ENCODE results near the gene CNKSR3.
"Not testable (repeated sequence)": the region's sequence is repeated elsewhere in the genome, so short reads cannot be mapped to it uniquely, and the experiment has no call there.

CNKSR3 gene

DNA sequence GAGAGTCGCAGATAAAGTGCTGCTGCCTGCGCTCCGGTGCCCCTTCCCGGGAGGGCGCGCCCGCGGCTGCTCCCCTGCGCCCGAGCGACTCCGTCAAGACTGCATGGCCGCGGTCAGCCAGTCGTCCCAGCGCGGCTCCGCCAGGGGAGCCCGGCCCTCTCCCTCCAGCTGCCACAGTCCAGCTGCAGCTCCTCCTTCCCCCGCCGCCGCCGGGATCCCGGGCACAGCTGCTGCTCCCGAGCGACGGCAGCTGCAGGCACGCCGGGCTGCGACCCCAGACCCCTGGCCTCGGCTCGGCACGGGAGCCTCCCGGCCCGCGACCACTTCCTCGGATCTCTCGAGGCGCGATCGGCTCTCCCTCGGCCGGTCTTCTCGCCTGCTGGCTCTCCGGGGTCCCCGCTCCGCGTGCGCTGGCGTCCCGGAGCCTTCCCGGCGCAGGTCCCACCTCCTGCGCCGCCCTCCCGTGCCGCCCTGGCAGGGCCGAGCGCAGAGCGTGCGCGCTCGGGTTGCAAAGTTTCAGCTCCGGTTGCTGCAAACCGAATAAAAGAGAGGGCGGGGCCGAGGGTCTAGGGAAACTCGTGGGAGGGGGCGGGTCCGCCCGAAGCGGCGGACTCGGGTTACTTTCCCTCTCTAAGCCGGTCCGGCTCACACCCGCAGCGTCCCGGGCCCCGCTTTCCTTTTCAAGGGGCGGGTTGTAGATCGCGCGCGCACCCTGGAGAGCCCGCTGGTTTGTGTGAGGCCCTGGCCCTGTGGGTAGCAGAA lies at the start of gene CNKSR3:
TSS of gene CNKSR3 (minus strand) at position 542 of the 762 bp plus-strand sequence. CDS start 571 bp downstream, outside the sequence.
- peak in 1 of 2 donors; percentile 1 for DNase-seq (ENCODE audit: low read depth in 2 of 2)

DNA sequence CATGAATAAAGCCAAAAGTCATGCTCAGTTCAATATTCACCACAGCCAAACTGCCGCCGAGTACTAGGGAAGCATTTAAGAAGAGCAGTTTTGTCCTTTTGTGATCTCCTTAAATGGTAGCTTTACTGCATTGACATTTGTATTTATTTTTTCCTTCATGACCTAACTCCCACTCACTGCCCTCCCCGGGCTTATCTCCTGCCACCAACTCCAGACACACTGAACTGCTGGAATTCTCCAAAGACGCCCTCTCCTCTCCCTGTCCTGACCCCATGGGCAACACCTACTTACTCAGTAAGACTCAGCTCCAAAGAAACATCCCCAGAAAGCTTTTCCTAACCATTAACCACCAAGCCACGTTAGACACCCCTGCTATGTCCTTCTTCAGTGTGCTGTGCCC lies 48.5 kb upstream of the CNKSR3 start:
- DNase-seq (ENCODE audit: low read depth in 2 of 2) = no peak

DNA sequence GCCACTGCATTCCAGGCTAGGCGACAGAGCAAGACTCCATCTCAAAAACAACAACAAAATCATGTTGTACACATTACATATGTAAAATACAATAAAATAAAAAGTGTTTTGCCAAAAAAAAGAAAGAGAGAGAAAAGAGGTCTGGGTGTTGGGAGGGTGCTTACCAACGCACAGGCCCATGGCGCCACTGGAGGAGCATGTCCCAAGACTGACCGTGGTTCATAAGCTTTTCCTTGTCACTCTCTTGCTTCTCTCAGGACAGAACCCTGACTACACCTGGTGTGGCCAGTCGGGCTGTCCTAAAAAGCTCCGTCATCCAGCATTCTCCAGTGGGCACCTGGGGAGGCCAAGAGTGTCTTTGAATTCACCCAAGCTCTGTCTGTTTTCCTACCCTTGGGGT lies 48.0 kb upstream of the CNKSR3 start:
- no peak for DNase-seq (ENCODE audit: low read depth in 2 of 2)

DNA sequence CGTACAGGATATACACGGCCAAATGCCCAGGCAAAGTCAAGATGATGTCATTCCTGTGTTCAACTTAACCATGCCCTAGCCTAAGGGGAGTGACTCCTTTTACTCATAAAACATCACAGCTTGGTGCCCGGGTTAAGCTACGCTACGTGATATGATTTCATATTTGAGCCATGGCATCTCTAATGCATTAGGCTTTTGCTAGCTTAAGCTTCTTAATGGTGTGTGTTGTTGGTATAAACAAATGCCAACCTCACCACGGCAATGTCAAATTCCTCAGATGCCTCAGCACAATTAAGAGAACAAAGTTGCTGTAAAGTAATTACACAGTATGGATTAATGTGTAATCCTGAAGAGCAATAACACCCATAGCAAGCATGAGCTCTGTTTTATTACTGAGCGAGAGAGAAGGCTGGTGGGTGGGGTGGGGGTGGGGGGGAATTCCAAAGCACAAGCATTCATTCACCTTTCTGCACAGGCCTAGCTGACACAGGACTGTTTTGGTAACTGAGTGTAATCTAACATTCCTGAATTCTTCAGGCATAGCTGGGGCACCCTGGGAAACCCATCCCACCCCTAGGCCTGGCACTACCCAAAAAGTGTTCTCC lies 44.7 kb upstream of the CNKSR3 start:
- DNase-seq (ENCODE audit: low read depth in 2 of 2) = no peak

DNA sequence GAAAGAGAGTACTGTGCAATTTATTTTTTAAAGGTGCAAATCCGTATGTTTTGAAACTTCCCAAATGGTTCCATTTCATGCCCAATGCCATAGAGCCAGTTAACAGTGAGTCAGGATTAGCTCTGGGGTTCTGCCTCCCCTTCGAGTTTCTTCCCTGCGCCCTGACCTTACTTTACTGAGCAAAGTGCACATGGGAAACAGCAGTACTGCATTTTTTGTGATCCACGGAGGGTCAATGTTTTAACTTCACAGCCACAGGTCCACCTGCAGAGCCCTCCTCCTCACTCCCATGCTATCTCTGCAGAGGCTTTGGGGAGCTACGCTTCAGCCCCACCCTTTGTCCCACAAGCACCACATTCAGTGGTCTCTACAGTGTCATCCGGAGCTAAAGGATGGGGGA lies 44.0 kb upstream of the CNKSR3 start:
- no peak for DNase-seq (ENCODE audit: low read depth in 2 of 2)

DNA sequence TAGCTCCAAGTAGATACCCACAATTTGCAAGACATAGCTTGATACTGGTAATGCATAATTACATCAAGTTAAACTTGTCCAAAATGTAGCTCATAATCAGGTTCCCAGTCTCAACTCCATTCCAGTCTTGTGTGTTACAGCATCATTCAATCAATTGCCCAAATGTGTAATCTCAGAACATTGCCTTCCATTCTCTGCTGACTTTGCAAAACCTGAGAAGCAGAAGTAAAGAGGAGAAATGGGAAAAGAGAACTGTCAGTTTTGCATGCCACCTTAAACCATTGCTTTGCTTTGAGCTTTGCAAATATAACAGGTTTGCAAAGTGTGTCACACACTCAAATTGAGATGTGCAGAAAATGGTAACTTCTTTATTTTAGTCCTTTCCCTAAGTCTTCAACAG lies 40.3 kb upstream of the CNKSR3 start:
- DNase-seq (ENCODE audit: low read depth in 2 of 2) = no peak

DNA sequence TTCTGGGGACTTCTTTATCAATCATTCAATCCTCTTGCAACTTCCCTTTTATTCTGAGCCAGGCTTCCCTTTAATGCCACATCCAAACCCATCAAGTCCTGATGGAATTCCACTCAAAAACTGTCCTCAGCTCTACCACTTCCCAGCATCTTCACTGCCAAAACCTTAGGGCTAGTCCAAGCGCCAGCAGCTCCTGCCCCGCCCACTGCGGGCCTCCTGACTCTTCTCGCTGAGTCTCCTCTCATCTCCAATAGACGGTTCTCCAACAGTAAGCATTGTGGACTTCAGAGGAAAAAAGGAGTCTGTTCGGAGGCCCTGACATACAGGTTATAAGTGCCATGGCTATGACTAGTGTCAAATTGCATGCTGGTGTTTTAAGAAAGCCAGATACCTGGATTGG lies 38.7 kb upstream of the CNKSR3 start:
- no peak for DNase-seq (ENCODE audit: low read depth in 2 of 2)

DNA sequence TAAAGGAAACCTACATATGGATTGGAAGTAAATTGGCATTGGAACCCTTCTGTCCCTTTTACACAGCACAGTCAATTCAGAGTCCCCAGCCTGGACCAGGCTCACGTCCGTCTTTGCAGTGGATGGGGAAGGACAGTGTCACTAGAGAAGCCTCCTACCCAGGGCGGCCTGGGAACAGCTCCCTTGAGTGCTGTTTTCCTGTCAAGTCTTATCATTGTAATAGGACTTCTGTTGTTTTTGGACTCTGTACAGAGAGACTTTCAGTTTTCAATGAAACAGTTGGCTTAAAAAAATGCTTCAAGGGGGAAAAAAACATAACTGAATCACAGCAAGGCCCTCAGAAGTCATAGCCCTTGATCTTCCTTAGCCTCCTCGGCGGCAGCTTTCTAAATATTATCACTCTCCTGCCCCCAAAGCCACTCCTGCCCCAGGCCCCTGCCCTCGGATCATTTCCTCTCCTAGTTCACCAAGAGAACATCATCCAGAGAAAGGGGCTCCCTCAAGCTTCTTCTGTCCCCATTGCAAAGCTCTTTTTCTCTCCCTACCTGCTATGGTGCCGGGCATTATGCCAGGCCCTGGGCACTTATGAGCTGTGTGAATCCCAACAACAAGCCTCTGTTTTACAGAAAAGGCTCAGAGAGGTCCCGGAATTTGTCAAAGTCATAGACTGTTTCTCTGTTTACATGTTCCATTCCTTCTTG lies 37.8 kb upstream of the CNKSR3 start:
- DNase-seq (ENCODE audit: low read depth in 2 of 2) = no peak

DNA sequence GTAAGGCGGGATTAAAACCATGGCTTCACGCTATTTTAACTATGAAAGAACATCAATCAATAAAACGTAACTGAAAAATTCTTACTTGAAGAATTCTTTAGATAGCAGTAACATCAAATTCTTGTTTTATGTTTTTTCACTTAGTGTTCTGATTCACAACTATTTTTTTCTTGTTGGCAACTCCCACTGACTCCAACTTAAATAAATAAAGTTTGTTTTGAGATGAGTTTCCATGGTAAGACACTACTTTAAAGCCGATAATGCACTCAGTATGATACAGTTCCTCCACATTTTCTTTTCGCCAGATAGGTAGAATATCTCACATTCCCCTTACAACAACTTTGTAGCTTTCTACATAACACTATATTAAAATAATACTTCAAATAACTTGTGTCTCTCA lies 33.1 kb upstream of the CNKSR3 start:
- no peak for DNase-seq (ENCODE audit: low read depth in 2 of 2)

DNA sequence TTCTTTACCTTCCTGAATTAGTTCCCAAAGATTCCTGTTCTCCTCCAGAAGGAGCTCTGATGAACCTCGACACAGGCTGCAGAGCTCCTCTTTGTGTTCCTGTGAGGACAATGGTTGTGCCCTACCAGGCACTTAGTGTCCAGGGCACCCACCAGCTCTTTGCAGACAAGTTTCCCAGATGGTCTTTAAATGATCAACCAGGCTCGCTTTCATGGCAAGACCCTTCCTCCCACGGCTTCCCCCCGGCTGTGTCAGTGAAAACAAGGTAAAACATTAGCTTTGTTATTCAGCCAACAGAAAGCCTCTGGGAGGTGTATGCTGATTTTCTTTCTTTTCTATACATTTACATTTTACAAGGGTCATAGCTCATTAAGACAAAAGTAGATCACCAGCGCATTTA lies 32.3 kb upstream of the CNKSR3 start:
- DNase-seq (ENCODE audit: low read depth in 2 of 2) = no peak

DNA sequence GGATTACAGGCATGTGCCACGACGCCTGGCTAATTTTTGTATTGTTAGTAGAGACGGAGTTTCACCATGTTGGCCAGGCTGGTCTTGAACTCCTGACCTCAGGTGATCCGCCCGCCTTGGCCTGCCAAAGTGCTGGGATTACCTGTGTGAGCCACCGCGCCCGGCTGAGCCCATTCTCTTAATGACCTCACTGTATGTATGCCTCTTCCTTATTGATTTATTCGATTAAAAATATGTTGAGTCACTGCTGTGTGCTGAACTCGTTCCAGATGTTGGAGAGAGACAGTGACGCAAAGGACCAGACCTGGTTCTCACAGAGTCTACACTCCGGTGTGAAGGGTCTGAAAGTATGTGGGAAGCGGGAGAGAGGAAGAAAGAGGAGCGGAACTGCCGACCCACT lies 31.4 kb upstream of the CNKSR3 start:
- not testable (repeated sequence) for DNase-seq (ENCODE audit: low read depth in 2 of 2)

DNA sequence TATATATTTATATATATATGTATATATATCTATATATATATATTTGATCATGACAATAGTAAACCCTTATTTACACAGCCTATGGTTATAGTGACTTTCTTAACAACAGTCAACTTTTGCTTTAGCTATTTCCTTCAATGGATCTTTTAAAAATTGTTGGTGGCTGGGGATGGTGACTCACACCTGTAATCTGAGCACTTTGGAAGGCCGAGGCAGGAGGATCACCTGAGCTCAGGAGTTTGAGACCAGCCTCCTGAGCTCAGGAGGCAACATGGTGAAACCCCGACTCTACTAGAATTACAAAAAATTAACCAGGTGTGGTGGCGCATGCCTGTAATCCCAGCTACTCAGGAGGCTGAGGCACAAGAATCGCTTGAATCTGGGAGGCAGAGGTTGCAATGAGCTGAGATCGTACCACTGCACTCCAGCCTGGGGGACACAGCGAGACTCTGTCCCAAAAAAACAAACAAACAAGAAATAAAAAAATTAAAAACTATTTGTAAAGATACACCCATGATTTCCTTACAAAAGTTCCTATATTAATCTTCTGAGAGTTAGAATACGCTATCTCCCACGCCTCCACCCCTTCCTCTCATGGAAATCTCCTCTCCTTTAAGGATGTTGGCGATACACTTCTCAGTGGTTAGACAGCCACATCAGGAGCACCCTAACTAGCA lies 29.2 kb upstream of the CNKSR3 start:
- DNase-seq (ENCODE audit: low read depth in 2 of 2) = no peak

DNA sequence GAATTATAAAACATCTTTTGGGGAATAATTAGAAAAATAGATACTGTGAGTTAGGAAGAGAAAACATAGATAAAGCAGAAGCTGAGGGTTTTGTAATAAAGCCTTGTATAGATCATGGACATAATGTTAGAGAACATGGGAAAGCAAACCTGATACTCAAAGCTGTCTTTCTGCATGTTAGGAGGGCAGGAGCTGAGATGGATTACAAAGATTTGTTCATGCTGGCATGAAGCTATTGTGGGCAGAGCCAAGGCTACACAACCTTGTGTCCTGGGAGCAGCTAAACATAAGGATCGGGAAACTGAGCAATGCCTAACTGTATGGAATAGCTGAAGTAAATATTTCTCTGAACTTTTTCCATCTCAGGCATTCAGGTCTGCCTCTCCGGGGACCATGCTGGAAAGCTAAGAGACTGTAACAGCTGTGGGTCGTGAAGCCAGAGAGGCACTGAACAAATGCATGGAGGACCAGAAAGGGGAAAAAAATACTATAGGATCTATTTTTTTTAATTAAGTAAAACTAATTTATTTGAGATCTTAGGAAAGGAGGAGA lies 28.2 kb upstream of the CNKSR3 start:
- no peak for DNase-seq (ENCODE audit: low read depth in 2 of 2)

DNA sequence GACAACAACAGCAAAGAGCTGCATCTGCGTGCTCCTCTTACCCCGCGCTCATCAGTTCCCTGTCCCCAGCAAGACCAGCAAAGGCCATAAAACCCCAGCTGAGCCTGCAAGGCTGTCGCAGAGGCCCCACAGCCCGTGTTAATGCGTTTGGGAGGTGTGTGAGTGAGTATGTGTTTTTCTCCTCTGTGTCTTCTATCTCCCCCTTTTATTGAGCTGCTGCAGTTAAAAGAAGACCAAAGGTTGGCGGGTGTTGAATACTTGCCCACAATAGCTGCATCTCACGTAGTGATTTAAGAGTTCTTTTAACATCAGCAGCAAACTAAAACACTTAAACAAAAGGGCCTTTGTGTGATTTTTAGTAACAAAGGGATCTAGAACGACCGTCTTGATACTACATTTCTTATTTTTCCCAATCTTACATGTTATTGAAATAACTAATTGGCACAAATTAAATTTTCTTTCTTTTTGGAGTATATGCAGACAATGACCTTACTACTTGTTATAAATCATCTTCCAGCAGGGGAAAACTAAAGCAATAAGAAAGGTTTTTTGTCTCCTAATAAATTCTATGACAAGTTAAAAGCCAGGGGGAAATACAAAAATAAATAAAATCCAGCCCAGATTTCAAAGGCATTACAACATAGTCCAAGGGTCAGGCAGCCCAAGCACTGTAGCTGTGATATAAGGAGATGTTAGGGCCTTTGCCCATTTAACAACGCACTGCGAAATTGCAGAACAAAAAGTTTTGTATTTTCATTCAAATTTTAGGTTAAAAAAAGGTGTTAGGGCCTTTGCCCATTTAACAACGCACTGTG lies 27.2 kb upstream of the CNKSR3 start:
- DNase-seq (ENCODE audit: low read depth in 2 of 2) = no peak

DNA sequence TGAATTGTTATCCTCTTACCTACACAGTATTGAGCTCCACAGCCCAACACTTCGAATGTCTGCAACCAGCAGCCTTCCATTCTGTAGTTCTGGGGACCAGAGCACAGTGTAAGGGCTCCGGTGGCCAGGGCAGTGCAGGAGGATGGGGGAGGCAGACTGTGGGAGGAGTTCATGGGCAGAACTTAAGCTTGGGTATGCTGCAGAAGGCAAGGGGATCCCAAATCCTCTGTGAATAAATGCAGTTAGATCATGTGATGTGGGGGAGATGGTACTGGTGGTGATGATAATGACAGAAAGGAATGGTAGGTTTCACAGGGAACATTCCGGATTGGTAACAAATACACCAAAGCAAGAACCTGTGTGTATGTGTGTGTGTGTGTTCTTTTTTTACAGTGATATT lies 26.5 kb upstream of the CNKSR3 start:
- DNase-seq (ENCODE audit: low read depth in 2 of 2) = no peak

DNA sequence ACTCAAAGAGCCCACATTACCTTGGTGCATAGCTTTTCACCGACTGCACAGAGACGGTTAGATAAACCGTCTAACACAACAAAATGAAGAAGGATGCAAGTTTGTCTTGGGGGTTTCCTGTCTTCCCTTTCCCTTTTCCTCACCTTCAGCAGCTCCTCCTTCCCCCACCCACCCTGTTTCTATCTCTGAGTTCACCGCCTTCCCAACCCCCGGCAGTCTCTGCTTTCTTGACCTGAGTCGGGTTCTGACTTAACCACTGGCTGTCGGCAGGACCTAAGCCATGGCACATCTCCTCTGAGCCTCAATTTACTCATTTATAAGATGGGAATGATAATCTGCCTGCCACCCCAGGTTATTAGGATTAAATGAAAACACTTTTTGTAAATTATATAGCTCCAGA lies 25.8 kb upstream of the CNKSR3 start:
- no peak for DNase-seq (ENCODE audit: low read depth in 2 of 2)

DNA sequence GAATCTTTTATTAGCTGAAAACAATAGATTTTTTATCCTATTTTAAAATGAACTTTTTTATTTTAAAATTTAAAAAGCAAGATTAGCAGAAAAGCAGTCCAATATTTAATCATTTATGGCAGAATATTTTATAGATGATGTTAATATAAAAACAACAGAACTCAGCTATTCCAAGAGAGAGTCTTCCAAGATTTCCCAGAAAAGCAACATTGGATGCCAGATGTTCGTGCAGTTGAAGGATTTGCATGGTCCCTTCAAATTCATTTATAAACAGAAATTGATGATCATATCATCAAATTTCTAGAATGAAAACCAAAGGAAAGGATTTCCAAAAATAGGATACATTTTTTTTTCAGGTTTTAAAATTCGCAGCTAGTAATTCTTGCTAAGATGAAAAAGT lies 25.4 kb upstream of the CNKSR3 start:
- no peak for DNase-seq (ENCODE audit: low read depth in 2 of 2)

DNA sequence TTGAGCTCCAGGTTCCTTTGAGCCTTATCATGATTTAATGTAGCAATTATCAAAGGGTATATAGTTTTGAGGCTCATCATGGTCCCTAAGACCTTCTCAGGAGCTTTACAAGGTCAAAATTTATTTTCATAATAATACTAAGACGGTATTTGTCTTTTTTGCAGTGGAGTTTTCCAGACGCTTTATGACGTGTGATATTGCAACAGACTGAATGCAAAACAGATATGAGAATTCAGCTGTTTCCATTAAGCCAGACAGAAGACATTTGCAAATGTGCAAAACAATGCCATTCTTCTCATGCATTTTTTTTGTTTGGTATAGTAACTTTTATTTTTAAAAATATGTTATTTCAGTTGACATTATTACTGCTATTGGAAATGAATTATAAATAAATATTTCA lies 24.7 kb upstream of the CNKSR3 start:
- DNase-seq (ENCODE audit: low read depth in 2 of 2) = no peak

DNA sequence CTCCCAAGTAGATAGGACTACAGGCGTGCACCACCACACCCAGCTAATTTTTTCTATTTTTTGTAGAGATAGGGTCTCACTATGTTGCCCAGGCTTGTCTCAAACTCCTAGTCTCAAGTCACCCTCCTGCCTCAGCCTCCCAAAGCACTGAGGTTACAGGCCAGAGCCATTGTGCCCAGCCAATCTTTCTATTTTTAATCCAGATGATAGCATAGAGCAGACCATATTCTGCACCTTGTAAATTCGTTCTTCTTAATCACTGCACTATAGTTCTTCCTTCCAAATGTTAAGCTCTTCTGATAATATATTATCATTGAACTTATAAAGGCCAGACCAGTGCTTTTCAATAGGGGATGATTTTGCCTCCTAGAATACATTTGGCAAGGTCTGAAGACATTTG lies 24.0 kb upstream of the CNKSR3 start:
- no peak for DNase-seq (ENCODE audit: low read depth in 2 of 2)

DNA sequence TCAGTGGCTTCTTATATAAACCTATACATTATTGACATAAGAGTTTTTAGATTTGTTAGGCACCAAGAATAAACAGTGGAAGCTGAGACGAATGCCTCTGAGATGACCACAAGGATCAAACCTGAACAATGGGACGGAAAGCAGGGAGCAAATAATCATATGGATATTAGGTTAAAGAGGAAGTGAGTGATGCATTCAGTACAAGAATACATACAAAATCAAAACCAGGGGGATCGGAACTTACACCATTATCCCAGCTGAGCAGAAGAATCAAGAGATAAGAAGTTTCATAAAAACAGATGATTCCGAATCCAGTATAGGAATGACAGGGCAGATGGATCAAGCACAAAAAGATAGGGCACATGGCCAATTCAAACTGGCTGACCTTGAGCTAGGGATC lies 21.9 kb upstream of the CNKSR3 start:
- DNase-seq (ENCODE audit: low read depth in 2 of 2) = no peak

DNA sequence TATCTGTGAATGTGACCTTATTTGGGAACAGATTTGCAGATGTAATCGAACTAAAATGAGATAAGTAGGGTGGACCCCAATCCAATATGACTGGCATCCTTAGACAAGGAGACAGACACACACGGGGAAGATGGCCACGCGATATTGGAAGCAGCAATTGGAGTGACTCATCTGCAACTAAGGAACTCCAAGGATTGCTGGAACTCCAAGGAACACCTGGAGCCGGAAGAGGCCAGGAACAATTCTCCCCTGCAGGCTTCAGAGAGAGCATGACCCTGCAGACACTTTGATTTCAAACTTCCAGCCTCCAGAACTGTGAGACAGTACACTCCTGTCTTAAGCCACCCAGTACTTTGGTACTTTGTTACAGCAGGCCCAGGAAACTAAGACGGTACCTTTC lies 19.5 kb upstream of the CNKSR3 start:
- DNase-seq (ENCODE audit: low read depth in 2 of 2) = no peak
